H7 (cell line): Measurements from ENCODE around the gene EPHX1. TPM values are rescaled to one million over a fixed set of nuclear protein-coding genes. Genes with fewer than 3 reads are reported as not detected.
"Not testable (repeated sequence)": the region's sequence is repeated elsewhere in the genome, so short reads cannot be mapped to it uniquely, and the experiment has no call there.

Experiments
- DNase-seq: peaks from one replicate; pipeline ENCODE4 v3.0.0; 2012
- H3K27me3 ChIP-seq: 2 replicates; pipeline ENCODE4 v1.6.0; 2011; ENCODE audit warnings: mild to moderate bottlenecking, low read length; ENCODE audit not compliant: control insufficient read depth, insufficient read depth
- H3K36me3 ChIP-seq: replicated peaks from 2 replicates; pipeline ENCODE4 v1.5.1; 2011; ENCODE audit warnings: low read length; ENCODE audit not compliant: control insufficient read depth, insufficient read depth
- H3K4me3 ChIP-seq: 2 replicates; pipeline ENCODE4 v1.5.1; 2011; ENCODE audit warnings: low read depth, mild to moderate bottlenecking, control low read depth, low read length, moderate library complexity; ENCODE audit not compliant: insufficient read depth
- total RNA-seq: library from RNA; depleted of rRNA; stranded (reverse); fragments of >200 nt; shearing (Covaris generic); gene quantifications from 2 replicates; pipeline ENCODE4 v1.2.3, GENCODE V29; 2014

Gene EPHX1
- total RNA-seq, 1 experiment from 2014 or later: 52.1 TPM

GRCh38 chr1:225835856-225836255 lies 25.9 kb downstream of the EPHX1 start:
- Histone ChIP-seq H3K4me3 (no peak overlapping the region), H3K36me3 (peaks cover 21% of the 10 kb centered on the region), H3K27me3 (no peaks in the 10 kb centered on the region)
- no peak for DNase-seq

- peaks cover 23% of the 10 kb centered on the region for H3K36me3 ChIP-seq
- not testable (repeated sequence) for H3K4me3 ChIP-seq, DNase-seq, H3K27me3 ChIP-seq
Measured at GRCh38 chr1:225836296-225836695, 26.4 kb downstream of the EPHX1 start.

GRCh38 chr1:225838793-225839192 lies 28.9 kb downstream of the EPHX1 start:
- no peaks in the 10 kb centered on the region for H3K27me3 ChIP-seq
- DNase-seq: peak; percentile 51
- no peak overlapping the region for H3K4me3 ChIP-seq
- H3K36me3 ChIP-seq: peaks cover 17% of the 10 kb centered on the region

- H3K27me3 ChIP-seq: no peaks in the 10 kb centered on the region
- peaks cover 20% of the 10 kb centered on the region for H3K36me3 ChIP-seq
- DNase-seq: peak; percentile 32
- H3K4me3 ChIP-seq: no peak overlapping the region
Measured at GRCh38 chr1:225840223-225840610, 30.3 kb downstream of the EPHX1 start.

- no peaks in the 10 kb centered on the region for H3K27me3 ChIP-seq
- H3K4me3 ChIP-seq: no peak overlapping the region
- no peak for DNase-seq
- peaks cover 20% of the 10 kb centered on the region for H3K36me3 ChIP-seq
Measured at GRCh38 chr1:225840713-225841112, 30.8 kb downstream of the EPHX1 start.

GRCh38 chr1:225842074-225842473 lies 32.1 kb downstream of the EPHX1 start:
- no peak for DNase-seq
- no peaks in the 10 kb centered on the region for H3K27me3 ChIP-seq
- H3K4me3 ChIP-seq: no peak overlapping the region
- H3K36me3 ChIP-seq: peaks cover 29% of the 10 kb centered on the region

- H3K4me3 ChIP-seq: no peak overlapping the region
- no peak for DNase-seq
- no peaks in the 10 kb centered on the region for H3K27me3 ChIP-seq
- H3K36me3 ChIP-seq: peaks cover 37% of the 10 kb centered on the region
Measured at GRCh38 chr1:225842788-225843425, 33.0 kb downstream of the EPHX1 start.

GRCh38 chr1:225843426-225843795 lies 33.5 kb downstream of the EPHX1 start:
- Histone ChIP-seq H3K27me3 (no peaks in the 10 kb centered on the region), H3K4me3 (no peak overlapping the region), H3K36me3 (peaks cover 41% of the 10 kb centered on the region)
- DNase-seq: no peak

- Histone ChIP-seq H3K36me3 (peaks cover 42% of the 10 kb centered on the region), H3K4me3 (no peak overlapping the region), H3K27me3 (no peaks in the 10 kb centered on the region)
- peak; percentile 37 for DNase-seq
Measured at GRCh38 chr1:225844236-225845061, 34.5 kb downstream of the EPHX1 start.

- Histone ChIP-seq H3K36me3 (peaks cover 44% of the 10 kb centered on the region), H3K27me3 (no peaks in the 10 kb centered on the region), H3K4me3 (no peak overlapping the region)
- DNase-seq: no peak
Measured at GRCh38 chr1:225845097-225845496, 35.2 kb downstream of the EPHX1 start.

GRCh38 chr1:225845571-225846259 lies 35.8 kb downstream of the EPHX1 start:
- no peak overlapping the region for H3K4me3 ChIP-seq
- H3K27me3 ChIP-seq: no peaks in the 10 kb centered on the region
- peak; percentile 97 for DNase-seq
- peaks cover 49% of the 10 kb centered on the region for H3K36me3 ChIP-seq

- Histone ChIP-seq H3K4me3 (no peak overlapping the region), H3K36me3 (peaks cover 51% of the 10 kb centered on the region), H3K27me3 (no peaks in the 10 kb centered on the region)
- no peak for DNase-seq
Measured at GRCh38 chr1:225846331-225847310, 36.7 kb downstream of the EPHX1 start.

GRCh38 chr1:225847610-225848009 lies 37.7 kb downstream of the EPHX1 start:
- DNase-seq: no peak
- Histone ChIP-seq H3K4me3 (no peak overlapping the region), H3K27me3 (no peaks in the 10 kb centered on the region), H3K36me3 (peaks cover 57% of the 10 kb centered on the region)
